ENCODE results near the gene CCR5. TPM values are rescaled to one million over a fixed set of nuclear protein-coding genes. Genes with fewer than 3 reads are reported as not detected.

The CCR5 gene
- total and polyA plus RNA-seq, 2 of the 13 experiments (the other 11 are each of a cell fraction or from before 2014, with no cell fraction given): not detected

GRCh38 chr3:46416811-46417510 is 46.2 kb downstream of the CCR5 start:
- POLR2A ChIA-PET: no interaction called here
- H3K36me3 ChIP-seq (replicated peaks in 1 of 2; ENCODE audit: control insufficient read depth in 1 of 2, insufficient read depth in 2 of 2, low read length in 2 of 2): no peaks in the 10 kb centered on the region
- no peak for TF ChIP-seq XBP1 (CRISPR knock-in tag; IDR thresholded peaks at IDR 0.05)
- no peak for TF ChIP-seq NFKB2 (CRISPR knock-in tag; IDR thresholded peaks at IDR 0.05; ENCODE audit: borderline replicate concordance)
- TF ChIP-seq ZBTB8A (CRISPR knock-in tag; IDR thresholded peaks at IDR 0.05; ENCODE audit: borderline replicate concordance, low read depth): no peak
- no peak for TF ChIP-seq CEBPG (CRISPR knock-in tag; IDR thresholded peaks at IDR 0.05)
- TF ChIP-seq PTBP1 (IDR thresholded peaks at IDR 0.05; ENCODE audit: low read depth, low read length, poor library complexity, severe bottlenecking): no peak
- no peak for TF ChIP-seq GZF1 (CRISPR knock-in tag; IDR thresholded peaks at IDR 0.05)
- TF ChIP-seq ZNF407 (CRISPR knock-in tag; IDR thresholded peaks at IDR 0.05; ENCODE audit: not compliant biosample characterization): no peak
- TF ChIP-seq ZFP36L2 (CRISPR knock-in tag; IDR thresholded peaks at IDR 0.05): no peak
- TF ChIP-seq, protein P1, sequence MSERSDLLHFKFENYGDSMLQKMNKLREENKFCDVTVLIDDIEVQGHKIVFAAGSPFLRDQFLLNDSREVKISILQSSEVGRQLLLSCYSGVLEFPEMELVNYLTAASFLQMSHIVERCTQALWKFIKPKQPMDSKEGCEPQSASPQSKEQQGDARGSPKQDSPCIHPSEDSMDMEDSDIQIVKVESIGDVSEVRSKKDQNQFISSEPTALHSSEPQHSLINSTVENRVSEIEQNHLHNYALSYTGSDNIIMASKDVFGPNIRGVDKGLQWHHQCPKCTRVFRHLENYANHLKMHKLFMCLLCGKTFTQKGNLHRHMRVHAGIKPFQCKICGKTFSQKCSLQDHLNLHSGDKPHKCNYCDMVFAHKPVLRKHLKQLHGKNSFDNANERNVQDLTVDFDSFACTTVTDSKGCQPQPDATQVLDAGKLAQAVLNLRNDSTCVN (CRISPR knock-in tag; IDR thresholded peaks at IDR 0.05; ENCODE audit: borderline replicate concordance): no peak
- no peak for TF ChIP-seq SMYD3 (CRISPR knock-in tag; IDR thresholded peaks at IDR 0.05)
- TF ChIP-seq ZNF780A (CRISPR knock-in tag; IDR thresholded peaks at IDR 0.05): no peak
- no peak for TF ChIP-seq NFE2 (CRISPR knock-in tag; IDR thresholded peaks at IDR 0.05)
- TF ChIP-seq ZNF546 (CRISPR knock-in tag; conservative IDR thresholded peaks at IDR 0.05): no peak
- no peak for TF ChIP-seq ONECUT2 (CRISPR knock-in tag; IDR thresholded peaks at IDR 0.05)
- no peak for TF ChIP-seq SMAD9 (CRISPR knock-in tag; IDR thresholded peaks at IDR 0.05)
- no peak for TF ChIP-seq ATAD3A (CRISPR knock-in tag; IDR thresholded peaks at IDR 0.05)
- TF ChIP-seq ZSCAN21 (CRISPR knock-in tag; IDR thresholded peaks at IDR 0.05; ENCODE audit: borderline replicate concordance): no peak

More at GRCh38 chr3:46416811-46417510, 46.2 kb downstream of the CCR5 start:
- CTCF ChIA-PET (ENCODE audit: low intra/inter-chr PET ratio, low total read pairs): no interaction called here
- Histone ChIP-seq H3K4me2 (ENCODE audit: low read depth, low read length) (no peak overlapping the region), H3K9ac (ENCODE audit: insufficient read depth, low read depth, low read length) (no peak overlapping the region), H4K20me1 (ENCODE audit: insufficient read depth, low read length) (no peaks in the 10 kb centered on the region), H3K9me3 (ENCODE audit: low read length) (no peaks in the 10 kb centered on the region), H3K4me1 (ENCODE audit: insufficient read depth, low read length) (no peaks in the 10 kb centered on the region), H3K79me2 (ENCODE audit: insufficient read depth, low read length) (no peaks in the 10 kb centered on the region), H3K27me3 (ENCODE audit: control insufficient read depth in 1 of 2, insufficient read depth in 2 of 2, low read length in 2 of 2) (peaks cover 1 to 5% of the 10 kb centered on the region in 2 experiments; a peak in 2 of 5 replicates), H2AFZ (ENCODE audit: low read length) (no peak overlapping the region), H3K4me3 (replicated peaks in 1 of 3; ENCODE audit: insufficient read depth in 1 of 3, low read depth in 2 of 3, low read length in 3 of 3) (no peak overlapping the region), H3K27ac (ENCODE audit: extremely low read length, insufficient read depth, low read length) (no peak overlapping the region)
- DNase-seq (ENCODE audit: low spot score) (no peak), ATAC-seq (no peak), FAIRE-seq (no peak)
- BruUV-seq (replicated peaks): no TSS peak
- WGBS (ENCODE audit: low lambda C conversion rate): 19% methylated on average over 7 of the region's 7 CpGs
- in situ Hi-C loops (cut with HindIII; ENCODE audit: extremely low pct_ligation_motif_present, low pct_unique_long_range_greater_than_20kb) (no loop called here), intact Hi-C loops (cut with micrococcal nuclease; ENCODE audit: unreplicated experiment) (no loop called here)
